Measurements from ENCODE around the gene NKD1.

Gene NKD1

DNA sequence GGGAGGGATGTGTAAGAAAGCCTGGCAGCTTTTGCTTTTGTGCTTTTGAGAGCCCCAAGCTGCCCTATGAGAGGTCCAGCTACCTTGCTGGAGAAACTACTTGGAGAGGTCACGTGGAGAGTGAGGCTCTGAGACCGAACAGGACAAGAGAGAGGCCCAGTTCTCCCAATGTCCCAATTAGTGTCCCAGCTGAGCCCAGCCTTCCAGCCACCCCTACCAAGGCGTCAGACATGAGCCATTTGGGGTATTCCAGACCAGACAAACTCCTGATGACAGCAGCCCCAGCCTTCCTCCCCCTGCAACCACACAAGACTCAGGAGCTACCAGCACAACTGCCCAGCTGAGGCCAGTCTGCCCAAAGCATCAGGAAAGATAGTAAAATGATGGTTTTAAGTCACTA, 35.0 kb downstream of the NKD1 start:
- no peak for FAIRE-seq

- no peak for FAIRE-seq
Measured at GRCh38 chr16:50584033-50584722, 36.0 kb downstream of the NKD1 start.

- FAIRE-seq, result no peak
Measured at GRCh38 chr16:50585331-50585776, 37.2 kb downstream of the NKD1 start.

GRCh38 chr16:50587543-50587942, 39.3 kb downstream of the NKD1 start:
- no peak for FAIRE-seq

DNA sequence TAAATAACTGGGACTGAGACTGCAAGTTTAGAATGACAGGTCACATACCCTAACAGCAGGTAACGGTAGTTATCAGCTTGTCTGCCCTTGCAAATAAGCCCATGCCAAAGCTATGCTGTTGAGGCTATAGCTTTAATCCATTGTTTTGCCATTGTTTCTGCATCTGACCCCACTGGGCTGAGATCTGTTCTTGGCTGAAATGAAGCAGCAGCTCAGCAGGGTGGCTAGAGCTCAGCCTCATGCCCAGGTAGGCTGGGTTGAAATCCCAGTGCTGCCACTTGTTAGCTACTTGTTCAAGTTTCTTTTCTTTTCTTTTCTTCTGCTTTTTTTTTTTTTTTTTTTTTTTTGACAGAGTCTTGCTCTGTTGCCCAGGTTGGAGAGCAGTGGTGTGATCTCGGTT, 40.1 kb downstream of the NKD1 start:
- FAIRE-seq, result no peak

DNA sequence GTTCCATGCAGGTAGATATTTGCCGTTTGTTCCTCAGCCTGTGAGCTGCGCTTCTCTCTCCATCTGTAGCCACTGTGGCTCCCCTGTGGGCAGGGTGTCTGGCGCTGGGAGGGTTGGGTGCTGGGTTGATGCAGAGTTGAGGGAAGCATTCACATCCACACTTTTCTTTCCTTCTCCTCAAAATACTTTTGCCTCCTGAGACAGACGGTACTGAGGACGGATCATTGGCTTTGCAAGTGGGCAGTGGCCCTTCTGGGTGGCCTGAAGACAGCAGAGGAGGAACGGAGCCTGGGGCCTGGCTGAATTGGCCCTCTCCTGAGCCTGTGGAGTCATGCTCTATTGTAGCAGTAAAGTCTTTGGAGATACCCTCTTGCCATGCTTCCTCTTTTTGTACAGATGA, 43.0 kb downstream of the NKD1 start:
- no peak for FAIRE-seq

GRCh38 chr16:50591800-50592771, 43.9 kb downstream of the NKD1 start:
- FAIRE-seq, result no peak

DNA sequence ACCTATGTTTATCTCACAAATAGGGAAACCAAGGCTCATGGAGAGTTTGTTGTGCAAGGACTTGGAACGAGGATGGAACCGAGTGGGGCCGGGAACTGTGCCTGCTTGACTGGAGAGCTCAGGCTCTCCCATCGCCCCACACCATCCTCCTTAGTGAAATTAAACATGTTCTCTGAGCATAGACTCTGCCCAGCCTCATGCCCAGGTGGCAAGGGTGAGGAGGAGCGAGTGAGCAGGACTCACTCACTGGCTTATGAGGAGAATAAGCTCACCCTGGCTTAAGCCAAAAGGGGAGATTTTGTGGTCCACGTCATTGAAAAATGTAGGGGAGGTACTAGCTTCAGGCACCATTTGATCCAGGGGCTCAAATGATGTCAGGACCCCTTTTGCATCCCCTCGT, 44.8 kb downstream of the NKD1 start:
- no peak for FAIRE-seq

GRCh38 chr16:50593410-50594150, 45.4 kb downstream of the NKD1 start:
- no peak for FAIRE-seq

DNA sequence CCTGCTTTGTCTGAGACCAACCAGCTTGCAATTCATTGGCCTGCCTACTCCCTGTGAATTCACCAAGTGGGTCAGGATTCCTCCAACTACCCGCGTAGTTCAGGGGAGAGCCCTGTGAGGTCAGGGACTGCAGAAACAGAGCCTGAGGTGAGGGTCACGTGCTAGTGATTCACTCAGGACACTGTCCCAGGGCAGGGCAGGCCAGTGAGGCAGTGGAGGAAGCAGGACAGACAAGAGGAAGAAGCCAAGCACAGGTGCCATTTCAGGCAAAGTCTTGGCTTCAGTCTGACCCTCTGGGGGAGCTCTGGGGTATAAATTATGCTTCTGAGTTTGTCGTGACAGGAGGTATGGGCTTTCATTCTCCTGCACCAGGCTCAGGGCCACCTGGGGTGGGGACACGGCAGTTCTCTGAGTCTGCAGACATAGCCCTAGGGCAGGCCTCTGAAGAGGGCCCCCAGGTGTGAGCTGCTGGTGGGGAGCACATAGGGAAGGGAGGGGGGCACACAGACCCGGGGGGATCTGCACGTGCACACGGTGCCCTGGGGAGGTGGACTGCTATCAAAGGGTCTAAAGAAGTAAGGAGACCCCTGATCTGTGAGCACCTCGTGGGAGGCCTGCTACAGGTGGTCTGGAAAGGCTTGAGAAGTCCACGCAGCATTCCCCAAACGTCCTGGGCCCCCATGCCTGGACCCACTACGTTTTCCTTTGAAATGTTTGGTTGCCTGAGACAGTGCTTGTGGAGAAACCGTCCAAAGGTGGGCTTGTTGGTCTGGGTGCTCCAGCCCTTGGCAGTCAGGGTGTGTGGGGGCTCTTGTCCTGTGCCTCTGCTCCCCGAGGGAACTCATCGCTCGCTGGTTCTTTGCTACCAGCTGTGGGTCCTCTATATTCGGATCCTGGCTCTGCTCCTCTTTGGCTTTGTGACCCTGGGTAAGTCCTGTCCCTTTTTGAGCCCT, 46.4 kb downstream of the NKD1 start:
- FAIRE-seq, result no peak

GRCh38 chr16:50595859-50596258, 47.7 kb downstream of the NKD1 start:
- FAIRE-seq, result no peak

DNA sequence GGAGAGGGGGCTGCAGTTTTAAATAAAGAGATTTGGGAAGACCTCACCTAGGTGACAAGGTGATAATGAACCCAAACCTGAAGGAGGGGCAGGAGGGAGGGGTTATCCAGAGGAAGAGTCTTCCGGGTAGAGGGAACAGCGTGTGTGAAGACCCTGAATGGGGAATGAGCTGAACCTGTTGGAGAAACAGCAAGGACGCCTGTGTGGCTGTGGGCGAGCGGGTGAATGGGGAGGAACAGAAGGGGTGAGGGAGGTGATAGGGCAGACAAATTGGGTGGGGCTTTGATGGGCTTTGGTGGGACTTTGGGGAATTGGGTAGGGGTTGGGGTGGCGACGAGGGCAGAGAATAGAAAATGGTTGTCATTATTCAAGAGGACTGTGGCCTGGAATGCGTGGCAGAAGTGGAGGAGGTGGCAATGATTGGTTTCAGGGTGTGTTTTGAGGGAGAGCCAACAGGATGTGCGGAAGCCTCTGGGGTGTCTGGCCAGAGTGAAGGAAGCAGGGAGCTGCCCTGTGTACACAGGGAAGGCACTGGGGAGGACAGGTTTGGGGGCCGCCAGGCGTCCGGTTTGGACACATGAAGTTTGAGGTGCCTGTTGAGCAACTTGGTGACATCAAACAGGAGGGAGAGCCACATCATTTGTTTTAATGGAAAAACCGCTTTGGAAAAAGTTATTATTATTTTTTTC, 48.7 kb downstream of the NKD1 start:
- FAIRE-seq, result no peak

- FAIRE-seq, result no peak
Measured at GRCh38 chr16:50597563-50598255, 49.5 kb downstream of the NKD1 start.

GRCh38 chr16:50598256-50598894, 50.2 kb downstream of the NKD1 start:
- no peak for FAIRE-seq

GRCh38 chr16:50598936-50599361, 50.8 kb downstream of the NKD1 start:
- FAIRE-seq, result no peak

GRCh38 chr16:50599494-50599893, 51.3 kb downstream of the NKD1 start:
- FAIRE-seq, result no peak

- no peak for FAIRE-seq
Measured at GRCh38 chr16:50600582-50601283, 52.5 kb downstream of the NKD1 start.

GRCh38 chr16:50601341-50601740, 53.1 kb downstream of the NKD1 start:
- no peak for FAIRE-seq

DNA sequence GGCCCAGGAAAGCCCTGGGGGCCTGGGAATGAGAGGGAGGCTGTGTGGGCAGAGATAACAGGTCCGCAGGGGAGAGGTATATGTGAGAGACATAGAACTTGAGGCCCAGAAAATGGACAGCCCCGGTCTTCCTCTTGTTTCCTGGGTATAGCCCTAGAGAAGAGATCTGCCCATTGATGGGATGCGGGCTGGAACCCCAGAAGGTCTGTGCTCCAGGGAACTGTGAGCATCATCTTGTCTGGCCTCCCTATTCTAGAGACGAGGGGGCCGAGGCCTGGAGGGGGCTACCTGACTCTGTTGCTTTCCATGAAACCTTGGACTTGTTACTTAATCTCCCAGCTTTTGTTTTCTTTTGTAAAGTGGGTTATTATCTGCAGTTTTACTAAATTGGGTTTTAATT, 53.9 kb downstream of the NKD1 start:
- FAIRE-seq, result no peak
